GM12878 (cell line): ENCODE data around the gene TNRC6B. TPM values are rescaled to one million over a fixed set of nuclear protein-coding genes. Genes with fewer than 3 reads are reported as not detected.

Experiments
- ATAC-seq: fragments of 200-7000 bp; cut with Tn5 transposase; 3 replicates; pipeline ENCODE4 v1.9.1; 2020; ENCODE audit warnings: mild to moderate bottlenecking, moderate library complexity
- BruUV-seq: library from RNA; stranded (reverse); fragments of 400-500 nt; replicated peaks from 2 replicates; lab custom pipeline; 2021; lab: Mats Ljungman, UMichigan
- CTCF ChIA-PET: fragments of 300-600 bp; sonication (Branson Sonifier 250); formaldehyde crosslinking; extraction: SDS; loops from one replicate; lab custom pipeline; 2021; ENCODE audit warnings: inconsistent platforms; lab: Yijun Ruan, JAX
- POLR2A ChIA-PET: fragments of 350-600 bp; formaldehyde crosslinking; extraction: SDS; loops from one replicate; lab custom pipeline; 2021; ENCODE audit warnings: inconsistent platforms; lab: Charles Lee
- RAD21 ChIA-PET: fragments of 300-600 bp; sonication (Branson Sonifier 250); formaldehyde crosslinking; loops from one replicate; lab custom pipeline; 2023; ENCODE audit warnings: antibody characterized with exemption; ENCODE audit not compliant: unreplicated experiment; lab: Charles Lee
- SMC1A ChIA-PET: fragments of 300-600 bp; sonication (Branson Sonifier 250); formaldehyde crosslinking; loops from one replicate; lab custom pipeline; 2023; ENCODE audit not compliant: unreplicated experiment, uncharacterized antibody; lab: Charles Lee
- DNase-seq: peaks from one replicate; pipeline ENCODE4 v3.0.0-alpha.2; 2011; ENCODE audit warnings: low read depth, low spot score
- FAIRE-seq: peaks from 3 replicates; lab custom pipeline; 2011; peaks lifted over from hg19 to GRCh38; lab: Jason Lieb, UNC
- H2AFZ ChIP-seq: 2 replicates; pipeline ENCODE4 v1.6.0; 2011; ENCODE audit warnings: low read depth, low read length, control low read depth; ENCODE audit not compliant: control insufficient read depth
- H3K27ac ChIP-seq: 2 replicates; pipeline ENCODE4 v1.5.1; 2011; ENCODE audit warnings: control low read depth; ENCODE audit not compliant: control insufficient read depth, insufficient read depth
- H3K27me3 ChIP-seq, 2 experiments: replicated peaks in 1 of 2; 2 replicates each; pipeline versions ENCODE4 v1.6.0 to v1.6.1; 2011; ENCODE audit warnings: low read length in 1 of 2; ENCODE audit not compliant: control insufficient read depth in 2 of 2, insufficient read depth in 2 of 2
- H3K36me3 ChIP-seq, 2 experiments: 2 replicates each; pipeline ENCODE4 v1.5.1; 2011; ENCODE audit warnings: low read length in 1 of 2; ENCODE audit not compliant: control insufficient read depth in 2 of 2, insufficient read depth in 2 of 2
- H3K4me1 ChIP-seq: 2 replicates; pipeline ENCODE4 v1.6.1; 2011; ENCODE audit warnings: mild to moderate bottlenecking, low read length, moderate library complexity, mixed read lengths; ENCODE audit not compliant: control insufficient read depth, insufficient read depth
- H3K4me2 ChIP-seq: 2 replicates; pipeline ENCODE4 v1.6.0; 2011; ENCODE audit warnings: control low read depth; ENCODE audit not compliant: control insufficient read depth, insufficient read depth
- H3K4me3 ChIP-seq: fragments of 200-600 bp; sonication (generic); 2 replicates; pipeline ENCODE4 v1.5.1; 2016
- H3K79me2 ChIP-seq: 2 replicates; pipeline ENCODE4 v1.6.0; 2011; ENCODE audit warnings: low read length; ENCODE audit not compliant: control insufficient read depth, insufficient read depth
- H3K9ac ChIP-seq: 2 replicates; pipeline ENCODE4 v1.8.0; 2011; ENCODE audit warnings: low read length, control low read depth, mixed read lengths; ENCODE audit not compliant: control insufficient read depth, insufficient read depth
- H3K9me3 ChIP-seq: replicated peaks from 3 replicates; pipeline ENCODE4 v1.5.1; 2011; ENCODE audit warnings: mild to moderate bottlenecking, low read length; ENCODE audit not compliant: control insufficient read depth, insufficient read depth
- H4K20me1 ChIP-seq: 2 replicates; pipeline ENCODE4 v1.6.0; 2011; ENCODE audit not compliant: control insufficient read depth, insufficient read depth
- ATF7 ChIP-seq: fragments of 450-650 bp; IDR thresholded peaks from 2 replicates; pipeline ENCODE4 v1.6.1; 2016; ENCODE audit warnings: low read depth, mild to moderate bottlenecking
- BCL11A ChIP-seq: IDR thresholded peaks from 2 replicates; pipeline ENCODE4 v1.6.1; 2011; ENCODE audit warnings: low read depth, low read length
- IRF4 ChIP-seq: IDR thresholded peaks from 2 replicates; pipeline ENCODE4 v1.6.1; 2011; ENCODE audit warnings: low read depth, low read length
- LARP7 ChIP-seq: fragments of 450-650 bp; IDR thresholded peaks from 2 replicates; pipeline ENCODE4 v1.6.1; 2017; ENCODE audit warnings: mild to moderate bottlenecking
- MXI1 ChIP-seq: fragments of 150-350 bp; IDR thresholded peaks from 2 replicates; pipeline ENCODE4 v1.6.1; 2011; ENCODE audit warnings: low read depth, mild to moderate bottlenecking, inconsistent platforms, low read length, improper control_type of control experiment
- NFYB ChIP-seq: IDR thresholded peaks from 2 replicates; pipeline ENCODE4 v1.6.1; 2011; ENCODE audit warnings: low read depth, mild to moderate bottlenecking, low read length, improper control_type of control experiment, moderate library complexity; ENCODE audit not compliant: insufficient read depth
- NKRF ChIP-seq: fragments of 450-650 bp; conservative IDR thresholded peaks from 2 replicates; pipeline ENCODE4 v1.6.1; 2017; ENCODE audit warnings: mild to moderate bottlenecking, moderate library complexity
- PAX5 ChIP-seq: IDR thresholded peaks from 2 replicates; pipeline ENCODE4 v1.6.1; 2011; ENCODE audit warnings: low read depth, low read length, borderline replicate concordance
- SMAD5 ChIP-seq: IDR thresholded peaks from 2 replicates; pipeline ENCODE4 v1.6.1; 2016; ENCODE audit warnings: antibody characterized with exemption, low read depth
- SREBF1 ChIP-seq: IDR thresholded peaks from 2 replicates; pipeline ENCODE4 v1.6.1; 2012; ENCODE audit warnings: mild to moderate bottlenecking, low read length
- SRF ChIP-seq, 2 experiments: IDR thresholded peaks; 2 replicates each; pipeline ENCODE4 v1.6.1; 2011; ENCODE audit warnings: low read depth in 2 of 2, low read length in 2 of 2, mild to moderate bottlenecking in 1 of 2, moderate library complexity in 1 of 2
- ZBTB33 ChIP-seq: fragments of 450-650 bp; IDR thresholded peaks from 2 replicates; pipeline ENCODE4 v1.6.1; 2017; ENCODE audit warnings: mild to moderate bottlenecking
- in situ Hi-C: fragments of 300-500 bp; cut with MboI; formaldehyde crosslinking; loops from 9 replicates; pipeline ENCODE4 v1.14.3; 2018; ENCODE audit warnings: mixed read lengths
- intact Hi-C: fragments of 100-400 bp; cut with micrococcal nuclease; formaldehyde crosslinking; loops from one replicate; pipeline ENCODE4 v1.14.2; 2022; ENCODE audit not compliant: unreplicated experiment
- polyA plus RNA-seq, 11 experiments: library from polyadenylated mRNA; depleted of rRNA in 4 of 11; unstranded in 6 of 11; stranded (reverse) in 5 of 11; fragments of >200 nt; fragmentation: Nextera tagmentation in 4 of 11; fragmentation: Illumina TruSeq in 1 of 11; extraction: Ambion mirVana in 4 of 11; extraction: Trizol in 1 of 11; gene quantifications; 1 replicate in 1 of 11; 2 replicates in 10 of 11; pipeline versions ENCODE4 v1.2.1 to v1.2.3, GENCODE V29; 2011 to 2016; ENCODE audit warnings: inconsistent platforms in 2 of 11, missing spikeins in 2 of 11, low read depth in 1 of 11
- total RNA-seq, 4 experiments: library from RNA; depleted of rRNA in 3 of 4; stranded (reverse); fragments of >200 nt in 3 of 4; fragmentation: Illumina TruSeq in 1 of 4; extraction: Trizol in 1 of 4; gene quantifications; 2 replicates each; pipeline versions ENCODE4 v1.2.1 to v1.2.3, GENCODE V29; 2013 to 2021
- TF ChIP-seq, protein P1 (sequence below): IDR thresholded peaks from 2 replicates; pipeline ENCODE4 v1.6.1; 2012; ENCODE audit warnings: low read depth, low read length, improper control_type of control experiment
- TF ChIP-seq, protein P2 (sequence below): IDR thresholded peaks from 2 replicates; pipeline ENCODE4 v1.6.1; 2011; ENCODE audit warnings: borderline replicate concordance, low read depth, mild to moderate bottlenecking, moderate library complexity, low read length; ENCODE audit not compliant: insufficient read depth, poor library complexity, severe bottlenecking

Gene TNRC6B
- total and polyA plus RNA-seq, 10 of the 15 experiments (the other 5 are each of a cell fraction or from before 2014, with no cell fraction given) = 3.6 to 32.8 (median 16.4) TPM

DNA sequence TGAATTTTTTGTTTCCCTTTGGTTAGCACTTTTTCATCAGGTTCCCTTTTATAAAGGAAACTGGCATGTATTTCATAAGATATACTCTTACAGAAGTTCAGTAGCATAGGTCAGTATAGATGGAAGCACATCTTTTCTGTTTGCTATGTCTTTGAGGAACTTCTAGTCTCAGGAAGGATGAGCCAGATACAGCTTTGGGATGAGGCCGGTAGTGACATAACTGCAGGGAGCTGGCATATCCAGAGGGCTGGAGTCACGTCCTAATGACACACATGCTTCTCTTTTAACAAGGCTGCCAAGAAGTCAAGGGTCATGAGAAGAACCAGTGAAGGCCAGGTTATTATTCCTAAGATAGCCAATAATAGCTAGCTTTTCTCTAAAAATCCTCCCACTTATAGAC, 135.3 kb downstream of the TNRC6B start (continued):
- TF ChIP-seq LARP7 = no peak
- TF ChIP-seq NKRF = no peak
- TF ChIP-seq SRF (IDR thresholded peaks at IDR 0.05; ENCODE audit: low read depth in 2 of 2, low read length in 2 of 2) = no peak
- TF ChIP-seq BCL11A = no peak

GRCh38 chr22:40314041-40314440, 136.3 kb downstream of the TNRC6B start:
- H3K36me3 ChIP-seq = peaks cover 11 to 30% of the 10 kb centered on the region in 2 experiments
- H3K4me2 ChIP-seq = no peak overlapping the region
- no peak overlapping the region for H3K9ac ChIP-seq
- SMC1A ChIA-PET = no interaction called here
- no peaks in the 10 kb centered on the region for H4K20me1 ChIP-seq
- in situ Hi-C loops = no loop called here
- POLR2A ChIA-PET = no interaction called here
- RAD21 ChIA-PET = no interaction called here
- no peaks in the 10 kb centered on the region for H3K27me3 ChIP-seq
- intact Hi-C loops = no loop called here
- TF ChIP-seq MXI1 (no peak), ATF7 (no peak), ZBTB33 (no peak), NFYB (no peak), SMAD5 (no peak), PAX5 (no peak), IRF4 (no peak), SRF (IDR thresholded peaks at IDR 0.05; ENCODE audit: low read depth in 2 of 2, low read length in 2 of 2) (no peak), SREBF1 (no peak)
- TF ChIP-seq, protein P1, sequence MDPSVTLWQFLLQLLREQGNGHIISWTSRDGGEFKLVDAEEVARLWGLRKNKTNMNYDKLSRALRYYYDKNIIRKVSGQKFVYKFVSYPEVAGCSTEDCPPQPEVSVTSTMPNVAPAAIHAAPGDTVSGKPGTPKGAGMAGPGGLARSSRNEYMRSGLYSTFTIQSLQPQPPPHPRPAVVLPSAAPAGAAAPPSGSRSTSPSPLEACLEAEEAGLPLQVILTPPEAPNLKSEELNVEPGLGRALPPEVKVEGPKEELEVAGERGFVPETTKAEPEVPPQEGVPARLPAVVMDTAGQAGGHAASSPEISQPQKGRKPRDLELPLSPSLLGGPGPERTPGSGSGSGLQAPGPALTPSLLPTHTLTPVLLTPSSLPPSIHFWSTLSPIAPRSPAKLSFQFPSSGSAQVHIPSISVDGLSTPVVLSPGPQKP = no peak
- TF ChIP-seq, protein P2, sequence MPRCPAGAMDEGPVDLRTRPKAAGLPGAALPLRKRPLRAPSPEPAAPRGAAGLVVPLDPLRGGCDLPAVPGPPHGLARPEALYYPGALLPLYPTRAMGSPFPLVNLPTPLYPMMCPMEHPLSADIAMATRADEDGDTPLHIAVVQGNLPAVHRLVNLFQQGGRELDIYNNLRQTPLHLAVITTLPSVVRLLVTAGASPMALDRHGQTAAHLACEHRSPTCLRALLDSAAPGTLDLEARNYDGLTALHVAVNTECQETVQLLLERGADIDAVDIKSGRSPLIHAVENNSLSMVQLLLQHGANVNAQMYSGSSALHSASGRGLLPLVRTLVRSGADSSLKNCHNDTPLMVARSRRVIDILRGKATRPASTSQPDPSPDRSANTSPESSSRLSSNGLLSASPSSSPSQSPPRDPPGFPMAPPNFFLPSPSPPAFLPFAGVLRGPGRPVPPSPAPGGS = no peak
- H2AFZ ChIP-seq = no peak overlapping the region
- no TSS peak for BruUV-seq
- H3K9me3 ChIP-seq = no peaks in the 10 kb centered on the region
- FAIRE-seq = no peak
- DNase-seq = no peak
- no peak overlapping the region for H3K27ac ChIP-seq
- no peaks in the 10 kb centered on the region for H3K79me2 ChIP-seq
- H3K4me1 ChIP-seq = no peaks in the 10 kb centered on the region
- no peak overlapping the region for H3K4me3 ChIP-seq
- ATAC-seq = no peak
- CTCF ChIA-PET = no interaction called here
